Cardiac ventricle fibroblast (primary cell): ENCODE measurements around the gene ECT2L. TPM values are rescaled to one million over a fixed set of nuclear protein-coding genes. Genes with fewer than 3 reads are reported as not detected.

Experiments
- total RNA-seq: library from RNA; depleted of rRNA; stranded (reverse); fragments of >200 nt; gene quantifications from 2 replicates; pipeline ENCODE4 v1.2.3, GENCODE V29; 2015

The ECT2L gene, protein sequence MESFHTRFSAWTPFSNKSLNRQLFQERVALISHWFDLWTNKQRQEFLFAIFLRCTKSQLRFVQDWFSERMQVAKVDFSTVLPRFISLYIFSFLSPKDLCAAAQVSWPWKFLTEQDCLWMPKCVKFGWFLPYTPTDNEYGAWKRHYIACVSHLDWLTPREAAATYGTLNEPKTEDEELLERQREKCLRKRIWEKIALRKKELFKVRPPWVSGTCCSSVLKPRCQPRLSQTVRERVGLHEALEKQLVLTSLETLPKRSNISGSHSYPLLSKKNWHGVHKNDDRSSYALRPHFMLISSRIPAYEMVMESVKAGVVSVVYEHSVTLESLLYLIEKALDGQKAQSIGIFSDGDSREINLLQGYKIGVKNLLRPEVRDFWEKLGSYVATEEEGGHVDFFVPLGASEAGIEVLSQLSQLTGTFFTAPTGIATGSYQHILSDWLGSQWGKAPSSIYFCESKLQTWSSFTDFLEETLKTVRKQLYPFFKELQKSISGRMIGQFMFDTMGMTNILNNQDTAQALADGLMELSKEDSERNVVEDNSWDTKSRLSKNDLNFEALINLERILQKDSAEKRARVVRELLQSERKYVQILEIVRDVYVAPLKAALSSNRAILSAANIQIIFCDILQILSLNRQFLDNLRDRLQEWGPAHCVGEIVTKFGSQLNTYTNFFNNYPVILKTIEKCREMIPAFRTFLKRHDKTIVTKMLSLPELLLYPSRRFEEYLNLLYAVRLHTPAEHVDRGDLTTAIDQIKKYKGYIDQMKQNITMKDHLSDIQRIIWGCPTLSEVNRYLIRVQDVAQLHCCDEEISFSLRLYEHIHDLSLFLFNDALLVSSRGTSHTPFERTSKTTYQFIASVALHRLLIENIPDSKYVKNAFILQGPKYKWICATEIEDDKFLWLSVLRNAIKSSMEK
- 0.06 and 0.20 TPM in 2 replicates for total RNA-seq

GRCh38 chr6:138795809-138796603, at the start of gene ECT2L:
Gene ECT2L (plus strand): TSS chr6:138796087. CDS start chr6:138813275, 17,188 bp downstream.

GRCh38 chr6:138773177-138774091, 22.5 kb upstream of the ECT2L start, which contains the start of gene CCDC28A:
Gene CCDC28A (plus strand): TSS chr6:138773769. CDS start chr6:138776121, 2,352 bp downstream.

Other genes with a start within 250 kb of the ECT2L start
- gene CCDC28A, start 22.3 kb upstream of the ECT2L start, total RNA-seq = 6.7 and 7.2 TPM in 2 replicates
- gene REPS1, start 192.2 kb downstream of the ECT2L start, total RNA-seq = 25.3 and 32.7 TPM in 2 replicates
- gene ABRACL, start 232.7 kb downstream of the ECT2L start, total RNA-seq = 11.4 and 13.7 TPM in 2 replicates